Parathyroid adenoma (tissue), 2 donors: ENCODE results near the gene CCDC97.

Experiments used
- H2AFZ ChIP-seq: fragments of 300-600 bp; sonication (generic); one replicate; pipeline ENCODE4 v1.7.0; 2017; ENCODE audit warnings: antibody characterized with exemption, mild to moderate bottlenecking
- H3K27ac ChIP-seq: fragments of 300-600 bp; sonication (generic); one replicate; pipeline ENCODE4 v1.7.0; 2017
- H3K27me3 ChIP-seq: fragments of 300-600 bp; sonication (generic); one replicate; pipeline ENCODE4 v1.7.0; 2017; ENCODE audit warnings: low read length; ENCODE audit not compliant: control insufficient read depth, insufficient read depth
- H3K36me3 ChIP-seq: fragments of 300-600 bp; sonication (generic); one replicate; pipeline ENCODE4 v1.7.0; 2017; ENCODE audit warnings: low read length; ENCODE audit not compliant: control insufficient read depth, insufficient read depth
- H3K4me1 ChIP-seq: fragments of 300-600 bp; sonication (generic); one replicate; pipeline ENCODE4 v1.7.0; 2017; ENCODE audit warnings: control low read depth
- H3K4me2 ChIP-seq: fragments of 300-600 bp; sonication (generic); one replicate; pipeline ENCODE4 v1.7.0; 2017; ENCODE audit warnings: low read length
- H3K4me3 ChIP-seq: fragments of 300-600 bp; sonication (generic); one replicate; pipeline ENCODE4 v1.7.0; 2017; ENCODE audit warnings: low read depth, low read length
- H3K79me2 ChIP-seq: fragments of 300-600 bp; sonication (generic); one replicate; pipeline ENCODE4 v1.7.0; 2017; ENCODE audit warnings: control low read depth
- H3K9ac ChIP-seq: fragments of 300-600 bp; sonication (generic); one replicate; pipeline ENCODE4 v1.7.0; 2017; ENCODE audit warnings: mild to moderate bottlenecking
- H3K9me3 ChIP-seq: fragments of 300-600 bp; sonication (generic); one replicate; pipeline ENCODE4 v1.7.0; 2017; ENCODE audit warnings: low read length; ENCODE audit not compliant: control insufficient read depth
- CTCF ChIP-seq: fragments of 300-600 bp; sonication (generic); IDR thresholded peaks from one replicate; pipeline ENCODE4 v1.7.0; 2017; ENCODE audit warnings: antibody characterized with exemption, mild to moderate bottlenecking
- donor health status: primary hyperparathyroidism.

CCDC97 gene

GRCh38 chr19:41328157-41328841 lies 18.3 kb downstream of the CCDC97 start:
- Histone ChIP-seq H2AFZ (peak overlapping the region; percentile 93), H3K9ac (no peak overlapping the region), H3K4me2 (peak overlapping the region; percentile 85), H3K36me3 (no peaks in the 10 kb centered on the region), H3K27ac (peak overlapping the region; percentile 37), H3K9me3 (no peaks in the 10 kb centered on the region), H3K79me2 (no peaks in the 10 kb centered on the region), H3K27me3 (no peaks in the 10 kb centered on the region), H3K4me3 (no peak overlapping the region), H3K4me1 (peaks cover 22% of the 10 kb centered on the region)
- TF ChIP-seq CTCF = no peak

GRCh38 chr19:41328842-41329225 lies 18.9 kb downstream of the CCDC97 start:
- no peaks in the 10 kb centered on the region for H3K36me3 ChIP-seq
- H3K4me1 ChIP-seq = peaks cover 22% of the 10 kb centered on the region
- H2AFZ ChIP-seq = no peak overlapping the region
- H3K79me2 ChIP-seq = no peaks in the 10 kb centered on the region
- no peaks in the 10 kb centered on the region for H3K27me3 ChIP-seq
- no peak overlapping the region for H3K4me2 ChIP-seq
- no peak overlapping the region for H3K4me3 ChIP-seq
- TF ChIP-seq CTCF = no peak
- no peak overlapping the region for H3K9ac ChIP-seq
- H3K9me3 ChIP-seq = no peaks in the 10 kb centered on the region
- no peak overlapping the region for H3K27ac ChIP-seq

DNA sequence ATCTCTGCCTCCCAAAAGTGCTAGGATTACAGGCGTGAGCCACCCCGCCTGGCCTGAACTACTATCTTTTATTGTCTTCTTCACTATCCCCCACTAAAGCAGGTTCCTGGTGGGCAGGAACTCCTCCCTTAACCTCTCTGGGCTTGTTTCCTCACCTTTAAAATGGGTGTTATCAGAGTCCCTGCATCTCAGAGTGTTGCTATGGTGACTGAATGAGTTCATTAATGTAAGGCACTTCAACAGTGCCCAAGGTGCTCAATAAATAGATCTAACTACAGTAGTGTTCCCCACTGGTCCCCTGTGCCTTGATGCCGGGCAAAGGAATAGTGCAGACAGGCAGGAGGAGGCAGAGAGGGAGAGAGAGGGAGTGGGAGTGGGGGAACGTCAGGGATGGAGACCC lies 20.5 kb downstream of the CCDC97 start:
- no peaks in the 10 kb centered on the region for H3K79me2 ChIP-seq
- no peak overlapping the region for H3K27ac ChIP-seq
- H3K9ac ChIP-seq = no peak overlapping the region
- no peaks in the 10 kb centered on the region for H3K36me3 ChIP-seq
- H3K27me3 ChIP-seq = no peaks in the 10 kb centered on the region
- no peak overlapping the region for H3K4me3 ChIP-seq
- peaks cover 16% of the 10 kb centered on the region for H3K4me1 ChIP-seq
- no peak overlapping the region for H3K4me2 ChIP-seq
- no peaks in the 10 kb centered on the region for H3K9me3 ChIP-seq
- no peak overlapping the region for H2AFZ ChIP-seq
- no peak for TF ChIP-seq CTCF

GRCh38 chr19:41330946-41331678 lies 21.1 kb downstream of the CCDC97 start:
- Histone ChIP-seq H3K4me2 (no peak overlapping the region), H3K36me3 (no peaks in the 10 kb centered on the region), H3K27me3 (no peaks in the 10 kb centered on the region), H3K4me1 (peaks cover 9% of the 10 kb centered on the region), H3K4me3 (no peak overlapping the region), H2AFZ (no peak overlapping the region), H3K9me3 (no peaks in the 10 kb centered on the region), H3K79me2 (no peaks in the 10 kb centered on the region), H3K9ac (no peak overlapping the region), H3K27ac (no peak overlapping the region)
- TF ChIP-seq CTCF = no peak
